EH (cell line): ENCODE results near the gene NME3.

Experiments
- DNase-seq: peaks from one replicate; pipeline ENCODE4 v3.0.0-alpha.2; 2015; ENCODE audit warnings: low read depth

NME3 gene

DNA sequence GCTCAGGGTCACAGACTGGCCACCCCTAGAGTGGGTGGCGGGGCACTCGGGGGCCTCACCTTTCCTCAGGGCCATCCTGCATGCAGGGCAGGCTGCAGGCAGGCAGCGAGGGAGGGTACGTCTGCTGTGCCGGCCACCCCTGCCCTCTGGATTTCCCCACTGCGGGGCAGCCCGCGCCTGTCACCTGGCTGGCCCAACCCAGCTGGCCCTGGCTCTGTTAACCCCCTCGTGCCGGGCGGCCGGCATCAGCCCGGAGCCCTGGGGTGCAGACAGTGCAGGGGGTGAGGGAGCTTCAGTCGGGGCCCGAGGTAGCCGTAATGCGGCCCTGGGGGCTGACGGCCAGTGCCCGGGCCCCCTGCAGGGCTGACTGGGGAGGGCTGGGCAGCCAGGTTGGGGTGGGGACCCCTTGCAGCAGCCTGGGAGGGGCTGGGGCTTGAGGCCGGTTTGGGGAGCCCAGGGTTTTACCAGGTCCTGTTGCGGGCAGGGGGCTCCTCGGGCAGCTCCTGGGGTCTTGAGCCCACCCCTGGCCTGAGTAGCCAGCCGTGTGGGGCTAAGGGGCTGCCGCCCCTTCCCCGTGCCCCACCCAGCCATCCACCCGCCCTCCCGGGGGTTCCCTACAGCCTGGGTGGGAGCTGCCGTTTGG lies 22.4 kb upstream of the NME3 start, which contains the start of gene IGFALS:
TSS of gene IGFALS (minus strand) at position 128 of the 643 bp plus-strand sequence. CDS start at position 75, 53 bp downstream.
- DNase-seq, result no peak

- no peak for DNase-seq
These were observed 21.7 kb upstream of the NME3 start for GRCh38 chr16:1792836-1793577.

DNA sequence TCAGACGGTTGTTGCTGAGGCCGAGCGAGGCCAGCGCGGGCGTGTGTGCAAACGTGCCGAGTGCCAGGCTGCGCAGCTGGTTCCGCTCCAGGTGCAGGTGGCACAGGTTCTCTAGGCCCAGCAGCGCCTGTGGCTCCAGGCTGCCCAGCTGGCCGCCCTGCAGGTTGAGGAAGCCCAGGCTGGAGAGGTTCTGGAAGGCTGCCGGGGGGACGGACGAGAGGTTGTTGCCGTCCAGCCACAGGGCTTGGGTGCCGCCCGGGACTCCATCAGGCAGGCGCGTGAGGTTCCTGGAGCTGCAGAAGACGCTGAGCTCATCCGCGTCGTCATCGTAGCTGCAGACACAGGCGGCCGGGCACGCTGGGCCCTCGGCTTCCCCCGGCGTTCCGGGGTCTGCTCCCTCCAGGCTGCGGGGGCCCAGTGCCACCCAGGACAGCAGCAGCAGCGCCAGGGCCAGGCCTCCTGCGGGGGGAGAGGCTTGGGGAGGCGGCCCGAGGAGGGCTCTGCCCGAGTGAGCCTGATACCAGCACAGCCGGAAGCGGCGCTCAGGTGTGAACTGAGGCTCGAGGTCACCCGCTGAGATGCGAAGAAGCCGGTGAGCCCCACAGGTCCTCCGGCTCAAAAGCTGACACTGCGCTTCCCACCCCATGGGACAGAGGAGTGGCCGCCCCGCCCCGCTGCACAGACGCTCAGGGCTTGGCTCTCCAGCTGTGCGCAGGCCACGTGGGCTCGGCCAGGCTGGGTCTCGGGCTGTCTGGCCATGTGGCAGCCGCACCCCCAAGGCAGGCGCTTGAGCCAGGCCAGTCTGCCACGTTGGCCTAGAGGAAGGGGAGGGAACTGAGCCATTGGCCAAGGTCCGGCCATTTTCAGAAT lies 20.8 kb upstream of the NME3 start:
- no peak for DNase-seq

DNA sequence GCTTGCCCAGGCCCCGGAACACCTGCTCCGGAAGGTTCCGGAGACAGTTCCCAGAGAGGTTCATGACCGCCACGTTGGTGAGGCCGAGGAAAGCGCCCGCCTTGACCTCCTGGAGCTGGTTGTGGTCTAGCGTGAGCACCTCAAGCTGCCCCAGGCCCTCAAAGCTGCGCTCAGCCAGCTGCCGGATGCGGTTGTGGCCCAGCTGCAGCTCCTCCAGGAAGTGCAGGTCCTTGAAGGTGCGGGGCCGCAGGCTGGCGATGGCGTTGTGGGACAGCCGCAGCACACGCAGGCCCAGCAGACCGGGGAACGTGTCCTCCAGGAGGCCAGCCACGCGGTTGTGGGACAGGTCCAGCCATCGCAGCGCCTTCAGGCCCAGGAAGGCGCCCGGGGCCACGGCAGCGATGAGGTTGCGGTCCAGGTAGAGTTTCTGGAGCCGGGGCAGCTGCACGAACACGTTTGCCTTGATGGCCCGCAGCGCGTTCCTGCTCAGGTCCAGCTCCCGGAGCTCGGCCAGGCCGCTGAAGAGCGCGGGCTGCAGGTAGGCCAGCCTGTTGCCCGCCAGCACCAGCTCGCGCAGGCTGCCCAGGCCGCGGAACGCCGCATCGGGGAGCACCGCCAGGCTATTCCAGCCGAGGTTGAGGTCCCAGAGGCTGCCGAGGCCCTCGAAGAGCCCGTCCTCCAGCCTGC lies 20.1 kb upstream of the NME3 start:
- DNase-seq, result no peak

- no peak for DNase-seq
These were observed 19.4 kb upstream of the NME3 start for GRCh38 chr16:1790611-1791255.

- DNase-seq, result no peak
These were observed 18.9 kb upstream of the NME3 start for GRCh38 chr16:1790261-1790610.

- no peak for DNase-seq
These were observed 18.3 kb upstream of the NME3 start for GRCh38 chr16:1789643-1790045.

- DNase-seq, result no peak
These were observed 17.4 kb upstream of the NME3 start for GRCh38 chr16:1788708-1789100.

DNA sequence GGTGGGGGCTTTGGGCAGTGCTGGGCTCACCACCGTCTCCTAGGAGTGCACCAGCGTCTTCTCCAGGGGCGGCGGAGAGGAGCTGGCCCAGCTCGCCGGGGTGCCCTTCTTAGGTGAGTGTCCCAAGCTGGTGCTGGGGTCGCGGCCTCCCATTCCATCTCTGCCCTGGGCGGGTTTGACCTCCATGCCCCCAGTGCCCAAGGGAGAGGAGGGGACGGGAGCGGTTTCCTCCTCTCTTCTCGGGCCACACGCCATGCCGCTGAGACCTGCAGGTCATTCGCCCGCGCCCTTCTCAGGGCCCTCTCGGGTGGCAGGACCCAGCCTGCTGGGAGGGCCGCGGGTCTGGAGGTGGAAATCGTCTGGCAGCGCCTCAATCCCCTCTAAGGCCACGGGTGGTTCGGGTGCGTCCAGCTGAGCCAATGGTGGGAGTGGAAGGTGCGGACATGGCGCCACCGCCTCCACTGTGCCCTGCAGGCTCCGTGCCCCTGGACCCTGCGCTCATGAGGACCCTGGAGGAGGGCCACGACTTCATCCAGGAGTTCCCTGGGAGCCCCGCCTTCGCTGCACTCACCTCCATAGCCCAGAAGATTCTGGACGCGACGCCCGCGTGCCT lies 16.9 kb upstream of the NME3 start:
- no peak for DNase-seq

DNA sequence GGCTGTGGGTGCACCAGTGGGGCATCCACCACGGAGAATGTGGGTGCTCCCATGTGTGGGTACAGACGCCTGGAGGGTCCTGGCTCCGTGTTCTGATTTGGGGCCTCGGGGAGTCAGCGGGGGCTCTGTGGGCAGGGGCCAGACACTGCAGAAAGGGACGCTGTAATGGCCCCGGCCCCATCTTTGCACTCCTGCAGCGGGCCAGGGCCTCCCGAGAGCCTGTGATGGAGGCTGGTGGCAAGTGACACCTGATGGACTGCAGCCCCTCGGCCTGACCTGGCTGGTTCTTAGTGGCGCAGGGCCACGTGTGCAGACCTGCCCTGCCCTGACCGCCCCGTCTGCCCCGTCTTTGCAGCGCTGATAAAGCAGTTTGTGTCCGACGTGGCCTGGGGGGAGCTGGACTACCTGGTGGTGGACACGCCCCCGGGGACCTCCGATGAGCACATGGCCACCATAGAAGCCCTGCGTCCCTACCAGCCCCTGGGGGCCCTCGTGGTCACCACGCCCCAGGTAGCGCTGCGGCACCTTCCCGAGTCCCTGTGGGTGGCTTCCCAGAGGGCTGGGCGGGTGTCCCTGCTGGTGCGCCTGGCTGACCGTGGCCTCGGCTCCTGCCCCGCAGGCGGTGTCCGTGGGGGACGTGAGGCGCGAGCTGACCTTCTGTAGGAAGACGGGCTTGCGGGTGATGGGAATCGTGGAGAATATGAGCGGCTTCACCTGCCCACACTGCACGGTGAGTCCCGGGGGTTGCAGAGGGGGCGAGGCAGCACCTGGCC lies 16.2 kb upstream of the NME3 start:
- DNase-seq, result no peak

GRCh38 chr16:1787056-1787321 lies 15.6 kb upstream of the NME3 start:
- DNase-seq, result no peak

DNA sequence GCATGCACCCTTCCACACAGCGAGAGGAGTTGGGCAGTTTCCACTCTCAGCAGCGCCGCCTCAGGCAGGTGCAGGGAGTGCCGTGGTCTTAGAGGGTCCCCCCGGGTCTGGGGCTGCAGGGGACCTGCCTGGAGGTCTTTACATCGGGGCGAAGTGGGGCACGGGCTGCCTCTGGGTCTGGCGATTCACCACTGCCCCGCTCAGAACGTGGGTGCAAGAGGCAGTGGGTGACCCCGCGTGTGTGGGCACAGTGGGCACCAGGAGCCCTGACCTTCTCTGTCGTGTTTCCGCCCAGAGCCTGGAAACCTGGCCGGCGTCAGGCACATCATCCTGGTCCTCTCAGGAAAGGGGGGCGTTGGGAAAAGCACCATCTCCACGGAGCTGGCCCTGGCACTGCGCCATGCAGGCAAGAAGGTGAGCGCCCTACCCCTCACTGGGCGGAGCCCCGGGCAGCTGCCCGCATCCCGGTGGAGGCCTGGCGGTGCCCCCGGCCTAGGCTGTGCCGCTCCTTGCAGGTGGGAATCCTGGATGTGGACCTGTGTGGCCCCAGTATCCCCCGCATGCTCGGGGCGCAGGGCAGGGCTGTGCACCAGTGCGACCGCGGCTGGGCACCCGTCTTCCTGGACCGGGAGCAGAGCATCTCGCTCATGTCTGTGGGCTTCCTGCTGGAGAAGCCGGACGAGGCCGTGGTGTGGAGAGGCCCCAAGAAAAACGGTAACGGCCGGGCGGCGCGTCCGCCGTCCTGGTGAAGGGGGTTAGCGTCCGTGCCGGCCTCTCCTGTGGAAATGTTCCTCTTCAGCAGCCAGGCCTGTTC lies 15.1 kb upstream of the NME3 start:
- no peak for DNase-seq

DNA sequence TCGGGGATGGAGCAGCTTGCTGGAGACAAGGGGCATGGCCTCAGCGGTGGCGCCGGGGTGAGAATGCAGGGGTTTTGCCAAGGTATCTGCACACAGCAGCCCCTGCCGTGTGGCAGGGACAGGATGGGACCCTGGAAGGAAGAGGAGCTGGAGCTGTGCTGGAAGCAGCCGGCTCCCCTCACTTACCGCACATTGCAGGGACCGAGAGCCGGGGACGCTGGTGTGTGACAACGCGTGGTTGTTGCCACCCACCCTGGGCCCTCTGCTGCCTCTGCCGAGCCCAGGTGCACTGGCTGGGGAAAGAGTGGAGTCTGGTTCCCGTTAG lies 14.5 kb upstream of the NME3 start:
- DNase-seq, result no peak

DNA sequence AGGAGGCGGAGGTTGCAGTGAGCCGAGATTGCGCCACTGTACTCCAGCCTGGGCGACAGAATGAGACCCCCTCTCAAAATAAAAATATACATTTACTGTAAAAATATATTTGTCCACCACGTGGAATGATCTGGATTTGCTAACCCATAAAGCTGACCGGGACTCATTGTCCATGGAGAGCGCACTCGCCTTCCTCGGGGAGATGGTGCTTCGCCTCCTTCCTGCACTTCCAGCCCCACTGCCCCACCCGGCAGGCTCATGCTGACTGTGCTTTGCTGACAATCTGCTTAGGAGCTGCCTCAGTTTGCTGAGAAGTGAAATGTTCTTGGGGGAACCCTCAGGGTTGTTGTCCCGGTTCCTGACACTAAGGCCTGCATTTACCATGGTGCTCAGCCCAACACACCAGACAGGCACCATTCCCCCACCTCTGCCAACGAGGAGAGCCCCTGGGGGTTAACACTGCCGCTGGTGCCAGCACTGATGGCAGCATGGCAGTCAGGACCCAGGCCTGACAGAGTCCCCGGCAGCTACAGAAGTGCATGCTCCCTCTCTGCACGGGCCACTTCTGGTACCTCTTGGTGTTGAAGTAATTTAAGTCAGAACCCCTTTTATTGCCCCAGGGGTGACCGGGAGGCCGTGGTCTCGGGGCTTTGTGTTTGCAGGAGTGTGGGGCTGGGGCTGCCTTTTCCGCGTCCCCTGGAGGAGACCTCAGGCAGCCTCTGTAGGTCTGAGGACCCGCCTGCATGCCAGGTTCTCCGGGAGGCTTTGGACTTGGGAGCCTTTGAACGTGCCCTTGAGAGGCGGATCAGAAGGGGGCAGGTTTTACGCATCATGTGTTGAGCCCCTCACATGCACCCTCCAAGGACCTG lies 13.9 kb upstream of the NME3 start:
- no peak for DNase-seq

DNA sequence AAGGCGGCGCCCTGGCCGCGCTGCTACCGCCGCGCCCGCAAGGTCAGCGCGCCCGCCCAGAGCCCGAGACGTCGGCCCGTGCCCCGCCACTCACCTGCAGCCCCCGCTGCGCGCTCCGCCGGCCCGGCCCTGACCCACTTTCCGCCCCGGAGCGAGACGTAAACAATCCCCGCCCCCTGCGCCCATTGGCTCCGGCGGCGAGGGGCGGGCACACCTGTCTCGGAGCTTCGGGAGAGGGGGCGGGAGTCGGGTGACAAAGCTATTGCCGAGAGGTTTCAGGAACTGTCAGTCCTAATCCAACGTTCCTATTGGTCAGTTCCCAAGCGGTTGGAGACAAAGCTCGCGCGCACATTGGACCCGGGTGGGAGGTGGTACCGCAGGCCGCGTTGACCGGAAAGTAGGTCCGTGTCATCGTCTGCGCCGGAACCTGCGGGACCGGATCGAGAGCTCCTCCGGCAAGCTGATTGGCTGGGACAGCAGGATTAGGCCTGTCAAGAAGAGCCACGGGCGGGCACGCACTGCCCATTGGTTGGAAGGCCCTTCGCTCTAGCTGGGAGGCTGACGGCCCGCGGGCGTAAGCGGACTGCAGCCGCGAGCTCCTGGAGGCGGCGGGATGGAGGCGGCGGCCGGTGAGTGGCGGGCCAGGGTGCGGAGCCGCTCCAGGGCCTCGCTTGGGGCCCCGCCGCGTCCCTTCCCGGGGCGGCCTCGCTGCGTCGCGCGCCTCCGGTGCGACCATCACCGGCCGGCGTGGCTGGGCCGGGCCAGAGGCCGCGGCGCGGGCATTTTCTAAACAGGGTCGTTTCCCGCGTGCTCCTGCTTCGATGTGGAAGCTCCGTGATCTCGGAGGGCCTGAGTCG lies 11.3 kb upstream of the NME3 start, which contains the start of the genes NUBP2 and SPSB3:
TSS of gene NUBP2 (plus strand) at position 553 of the 857 bp plus-strand sequence. CDS start at position 614, 61 bp downstream.
TSS of gene SPSB3 (minus strand) at position 164 of the 857 bp plus-strand sequence. CDS start 1,088 bp downstream, outside the sequence.
- peak; percentile 100 for DNase-seq

DNA sequence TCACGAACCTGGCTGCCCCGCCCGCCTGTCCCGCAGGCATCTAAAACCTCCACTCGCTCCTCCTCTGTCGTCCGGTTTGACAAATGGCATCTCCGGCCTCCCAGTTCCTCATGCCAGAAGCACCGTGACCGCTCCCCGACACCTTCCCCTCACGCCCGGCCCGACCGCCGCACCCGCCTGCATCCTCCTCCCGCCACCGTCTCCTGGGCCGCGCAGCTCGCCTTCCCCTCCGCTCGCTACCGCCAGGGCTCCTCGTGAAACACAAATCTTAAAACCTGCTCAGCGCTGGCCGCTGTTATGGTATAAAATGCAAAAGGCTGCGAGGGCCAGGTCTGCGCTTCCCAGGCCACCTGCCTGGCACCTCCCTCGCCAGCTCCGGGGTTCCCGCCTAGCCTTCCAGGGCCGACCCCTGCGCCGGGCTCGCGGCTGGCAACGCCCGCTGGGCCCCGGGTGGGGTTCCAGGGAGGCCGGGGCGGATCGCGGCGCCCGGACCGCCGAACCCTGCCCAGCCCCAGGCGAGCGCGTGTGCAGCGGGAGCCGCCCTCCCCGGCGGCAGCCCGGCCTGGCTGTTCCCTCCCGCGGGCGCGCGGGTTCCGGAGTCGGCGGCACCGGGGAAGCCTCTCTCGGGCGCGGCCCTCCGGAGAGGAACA lies 10.5 kb upstream of the NME3 start:
- DNase-seq, result peak; percentile 42

DNA sequence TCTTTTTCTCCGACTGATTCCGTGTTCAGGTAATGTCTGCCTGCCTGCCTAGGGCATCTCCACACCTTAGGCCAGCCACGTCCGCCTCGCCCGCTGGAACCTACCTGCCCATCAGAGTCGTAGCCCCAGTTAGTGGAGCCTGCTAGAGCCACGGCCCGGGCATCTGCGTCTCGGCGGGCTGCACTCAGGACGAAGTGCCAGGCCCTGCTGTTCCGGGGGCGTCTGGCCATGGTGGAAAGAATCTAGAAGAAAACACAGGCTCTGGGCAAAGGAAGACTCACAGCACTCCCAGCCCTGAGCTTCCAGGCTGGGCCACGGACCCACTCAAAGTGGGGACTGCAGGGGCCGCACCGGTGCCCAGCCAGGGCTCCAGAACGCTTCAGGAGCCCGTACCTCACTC lies 9.9 kb upstream of the NME3 start:
- DNase-seq, result no peak
